ENCODE data around the gene SCPEP1.

Gene SCPEP1

GRCh38 chr17:56997313-56997712, 19.4 kb downstream of the SCPEP1 start:
- in situ Hi-C loops (cut with HindIII; ENCODE audit: low sequenced_read_pairs), result no loop called here

GRCh38 chr17:57001541-57001940, 23.6 kb downstream of the SCPEP1 start:
- in situ Hi-C loops (cut with HindIII; ENCODE audit: low sequenced_read_pairs), result no loop called here

GRCh38 chr17:57002904-57003303, 25.0 kb downstream of the SCPEP1 start:
- in situ Hi-C loops (cut with HindIII; ENCODE audit: low sequenced_read_pairs), result no loop called here

- in situ Hi-C loops (cut with HindIII; ENCODE audit: low sequenced_read_pairs), result no loop called here
Measured at GRCh38 chr17:57004944-57005579, 27.1 kb downstream of the SCPEP1 start.

- in situ Hi-C loops (cut with HindIII; ENCODE audit: low sequenced_read_pairs), result no loop called here
Measured at GRCh38 chr17:57006040-57006439, 28.1 kb downstream of the SCPEP1 start.

- in situ Hi-C loops (cut with HindIII; ENCODE audit: low sequenced_read_pairs), result no loop called here
Measured at GRCh38 chr17:57008958-57009357, 31.0 kb downstream of the SCPEP1 start.

GRCh38 chr17:57009737-57010445, 32.0 kb downstream of the SCPEP1 start:
- in situ Hi-C loops (cut with HindIII; ENCODE audit: low sequenced_read_pairs), result no loop called here

- in situ Hi-C loops (cut with HindIII; ENCODE audit: low sequenced_read_pairs), result no loop called here
Measured at GRCh38 chr17:57010487-57010886, 32.6 kb downstream of the SCPEP1 start.

- in situ Hi-C loops (cut with HindIII; ENCODE audit: low sequenced_read_pairs), result no loop called here
Measured at GRCh38 chr17:57011491-57012015, 33.6 kb downstream of the SCPEP1 start.

GRCh38 chr17:57016071-57016763, 38.3 kb downstream of the SCPEP1 start:
- in situ Hi-C loops (cut with HindIII; ENCODE audit: low sequenced_read_pairs), result no loop called here

GRCh38 chr17:57016764-57017116, 38.8 kb downstream of the SCPEP1 start:
- in situ Hi-C loops (cut with HindIII; ENCODE audit: low sequenced_read_pairs), result no loop called here

- in situ Hi-C loops (cut with HindIII; ENCODE audit: low sequenced_read_pairs), result no loop called here
Measured at GRCh38 chr17:57017625-57018024, 39.7 kb downstream of the SCPEP1 start.

GRCh38 chr17:57020208-57020607, 42.3 kb downstream of the SCPEP1 start:
- in situ Hi-C loops (cut with HindIII; ENCODE audit: low sequenced_read_pairs), result no loop called here

GRCh38 chr17:57021226-57021940, 43.5 kb downstream of the SCPEP1 start:
- in situ Hi-C loops (cut with HindIII; ENCODE audit: low sequenced_read_pairs), result no loop called here

GRCh38 chr17:57025876-57026275, 47.9 kb downstream of the SCPEP1 start:
- in situ Hi-C loops (cut with HindIII; ENCODE audit: low sequenced_read_pairs), result no loop called here

GRCh38 chr17:57027852-57028251, 49.9 kb downstream of the SCPEP1 start:
- in situ Hi-C loops (cut with HindIII; ENCODE audit: low sequenced_read_pairs), result no loop called here

- in situ Hi-C loops (cut with HindIII; ENCODE audit: low sequenced_read_pairs), result no loop called here
Measured at GRCh38 chr17:57032343-57032742, 54.4 kb downstream of the SCPEP1 start.

GRCh38 chr17:57033296-57033695, 55.4 kb downstream of the SCPEP1 start:
- in situ Hi-C loops (cut with HindIII; ENCODE audit: low sequenced_read_pairs), result no loop called here

GRCh38 chr17:57034807-57035754, 57.1 kb downstream of the SCPEP1 start:
- in situ Hi-C loops (cut with HindIII; ENCODE audit: low sequenced_read_pairs), result no loop called here

- in situ Hi-C loops (cut with HindIII; ENCODE audit: low sequenced_read_pairs), result no loop called here
Measured at GRCh38 chr17:57035971-57036481, 58.1 kb downstream of the SCPEP1 start.

All from DLD1 (cell line).